ENCODE data around the gene DSE.
A peak's percentile ranks its signal among the peaks of the same experiment; 100 is the strongest.

DSE gene

GRCh38 chr6:116371120-116371917 lies 572 bp downstream of the DSE start:
- peak overlapping the region; percentile 83 for H3K4me3 ChIP-seq (ENCODE audit: low read depth, low read length)
- TF ChIP-seq CTCF (IDR thresholded peaks at IDR 0.05; ENCODE audit: borderline replicate concordance, insufficient read depth, low read depth, low read length): no peak

GRCh38 chr6:116371918-116372209 lies 1.1 kb downstream of the DSE start:
- no peak for TF ChIP-seq CTCF (IDR thresholded peaks at IDR 0.05; ENCODE audit: borderline replicate concordance, insufficient read depth, low read depth, low read length)
- H3K4me3 ChIP-seq (ENCODE audit: low read depth, low read length): peak overlapping the region; percentile 83

GRCh38 chr6:116373300-116373699 lies 2.6 kb downstream of the DSE start:
- no peak for TF ChIP-seq CTCF (IDR thresholded peaks at IDR 0.05; ENCODE audit: borderline replicate concordance, insufficient read depth, low read depth, low read length)
- no peak overlapping the region for H3K4me3 ChIP-seq (ENCODE audit: low read depth, low read length)

GRCh38 chr6:116373940-116374339 lies 3.2 kb downstream of the DSE start:
- no peak for TF ChIP-seq CTCF (IDR thresholded peaks at IDR 0.05; ENCODE audit: borderline replicate concordance, insufficient read depth, low read depth, low read length)
- no peak overlapping the region for H3K4me3 ChIP-seq (ENCODE audit: low read depth, low read length)

GRCh38 chr6:116374586-116374985 lies 3.8 kb downstream of the DSE start:
- no peak for TF ChIP-seq CTCF (IDR thresholded peaks at IDR 0.05; ENCODE audit: borderline replicate concordance, insufficient read depth, low read depth, low read length)
- no peak overlapping the region for H3K4me3 ChIP-seq (ENCODE audit: low read depth, low read length)

GRCh38 chr6:116375262-116375661 lies 4.5 kb downstream of the DSE start:
- no peak overlapping the region for H3K4me3 ChIP-seq (ENCODE audit: low read depth, low read length)
- TF ChIP-seq CTCF (IDR thresholded peaks at IDR 0.05; ENCODE audit: borderline replicate concordance, insufficient read depth, low read depth, low read length): no peak

- H3K4me3 ChIP-seq (ENCODE audit: low read depth, low read length): no peak overlapping the region
- TF ChIP-seq CTCF (IDR thresholded peaks at IDR 0.05; ENCODE audit: borderline replicate concordance, insufficient read depth, low read depth, low read length): no peak
These were observed 5.4 kb downstream of the DSE start for GRCh38 chr6:116376149-116376548.

Data from GM12875 (cell line).